B cell (primary cell): ENCODE results near the gene VAMP8.

ENCODE experiments used
- EZH2 ChIP-seq: IDR thresholded peaks from 2 replicates; pipeline ENCODE4 v1.6.1; 2012; ENCODE audit warnings: borderline replicate concordance, low read depth, mild to moderate bottlenecking, moderate library complexity, low read length; ENCODE audit not compliant: insufficient read depth, poor library complexity, severe bottlenecking
- TF ChIP-seq, protein P1 (sequence below): fragments of 200-600 bp; IDR thresholded peaks from one replicate; pipeline ENCODE4 v1.8.0; 2022; ENCODE audit warnings: antibody characterized with exemption, mild to moderate bottlenecking

GRCh38 chr2:85536479-85536878 is 40.9 kb upstream of the VAMP8 start:
- TF ChIP-seq, protein P1, sequence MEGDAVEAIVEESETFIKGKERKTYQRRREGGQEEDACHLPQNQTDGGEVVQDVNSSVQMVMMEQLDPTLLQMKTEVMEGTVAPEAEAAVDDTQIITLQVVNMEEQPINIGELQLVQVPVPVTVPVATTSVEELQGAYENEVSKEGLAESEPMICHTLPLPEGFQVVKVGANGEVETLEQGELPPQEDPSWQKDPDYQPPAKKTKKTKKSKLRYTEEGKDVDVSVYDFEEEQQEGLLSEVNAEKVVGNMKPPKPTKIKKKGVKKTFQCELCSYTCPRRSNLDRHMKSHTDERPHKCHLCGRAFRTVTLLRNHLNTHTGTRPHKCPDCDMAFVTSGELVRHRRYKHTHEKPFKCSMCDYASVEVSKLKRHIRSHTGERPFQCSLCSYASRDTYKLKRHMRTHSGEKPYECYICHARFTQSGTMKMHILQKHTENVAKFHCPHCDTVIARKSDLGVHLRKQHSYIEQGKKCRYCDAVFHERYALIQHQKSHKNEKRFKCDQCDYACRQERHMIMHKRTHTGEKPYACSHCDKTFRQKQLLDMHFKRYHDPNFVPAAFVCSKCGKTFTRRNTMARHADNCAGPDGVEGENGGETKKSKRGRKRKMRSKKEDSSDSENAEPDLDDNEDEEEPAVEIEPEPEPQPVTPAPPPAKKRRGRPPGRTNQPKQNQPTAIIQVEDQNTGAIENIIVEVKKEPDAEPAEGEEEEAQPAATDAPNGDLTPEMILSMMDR: no peak
- no peak for TF ChIP-seq EZH2
